ENCODE results near the gene FSTL3. TPM values are rescaled to one million over a fixed set of nuclear protein-coding genes. Genes with fewer than 3 reads are reported as not detected.
"Not testable (repeated sequence)": the region's sequence is repeated elsewhere in the genome, so short reads cannot be mapped to it uniquely, and the experiment has no call there.

FSTL3 gene
- total RNA-seq, 2 experiments from 2014 or later = 1.6 to 2.1 TPM

DNA sequence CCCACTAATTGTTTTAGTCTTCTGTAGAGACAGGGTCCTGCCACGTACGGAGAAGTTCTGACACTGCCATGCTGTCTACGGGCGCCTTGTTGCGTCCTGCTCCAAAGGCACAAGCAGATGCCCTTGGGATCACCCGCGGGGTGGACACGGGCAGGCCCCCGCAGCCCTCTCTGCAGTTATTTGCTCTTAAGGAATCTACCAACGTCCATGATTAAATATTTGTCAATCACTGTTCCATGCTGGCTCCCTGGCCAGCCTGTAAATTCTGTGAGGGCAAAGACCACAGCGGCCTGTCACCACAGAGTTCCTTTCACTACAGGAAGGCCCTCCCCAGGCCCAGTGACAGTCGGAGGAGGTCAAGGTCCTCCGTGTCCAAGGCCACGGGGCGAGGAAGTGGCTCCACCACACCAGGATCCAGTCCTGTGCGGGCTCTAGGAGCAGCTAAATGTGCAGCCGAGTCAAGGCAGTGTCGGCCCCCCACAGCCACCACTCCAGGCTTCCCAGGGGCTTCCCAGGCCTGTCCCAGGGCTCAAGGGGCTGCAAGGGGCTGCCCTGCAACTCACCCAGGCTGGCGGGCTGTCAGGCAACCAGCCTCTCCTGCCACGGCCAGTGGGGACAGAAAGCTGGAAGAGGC lies 15.3 kb upstream of the FSTL3 start:
- POLR2A ChIA-PET = no interaction called here
- DNase-seq = no peak
- H3K27ac Mint-ChIP-seq = peak overlapping the region; percentile 97
- H3K9me3 Mint-ChIP-seq = no peaks in the 10 kb centered on the region
- H3K36me3 Mint-ChIP-seq (ENCODE audit: low read depth) = peaks cover 18% of the 10 kb centered on the region
- peak overlapping the region; percentile 99 for H3K4me3 Mint-ChIP-seq
- CTCF ChIA-PET = interaction anchor here (0.6 to 0.8 kb wide), 3 partner anchors 55 to 155 kb away, joined by 3 read pairs; no protein-coding TSS in a partner anchor
- peaks cover 43% of the 10 kb centered on the region for H3K4me1 Mint-ChIP-seq
- H3K27me3 Mint-ChIP-seq = no peaks in the 10 kb centered on the region

DNA sequence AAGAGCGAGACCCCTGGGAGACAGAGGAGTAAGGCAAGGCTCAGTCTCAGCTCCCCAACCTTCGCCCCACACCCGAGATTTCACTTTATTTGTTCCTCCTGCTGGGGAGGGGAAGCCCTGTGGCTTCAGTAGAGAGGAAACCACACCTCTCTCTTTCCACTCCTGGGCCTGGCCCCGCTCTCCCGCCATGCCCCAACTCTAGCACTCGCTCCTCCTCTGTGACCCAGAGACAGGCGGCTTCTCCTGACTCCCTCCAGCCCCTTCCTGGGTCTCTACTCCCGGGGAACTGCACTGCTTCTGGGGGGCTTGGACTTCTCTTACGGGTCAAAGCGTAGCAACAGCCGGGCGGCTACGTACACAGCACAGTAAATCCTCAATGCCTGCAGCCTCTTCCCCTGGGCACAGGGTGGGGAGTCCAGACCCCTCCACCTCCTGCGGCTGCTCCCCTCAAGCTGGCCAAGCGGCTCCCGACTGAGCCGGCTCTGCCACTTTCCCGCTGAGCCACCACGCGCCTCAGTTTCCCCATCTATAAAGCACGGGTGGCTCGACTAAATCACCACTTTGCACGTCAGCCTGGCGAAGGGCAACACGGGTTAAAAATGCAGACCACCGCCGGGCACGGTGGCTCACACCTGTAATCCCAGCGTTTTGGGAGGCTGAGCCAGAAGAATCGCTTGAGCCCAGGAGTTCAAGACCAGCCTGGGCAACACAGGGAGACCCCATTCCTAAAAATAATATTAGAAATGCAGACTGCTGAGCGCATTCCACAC lies 14.6 kb upstream of the FSTL3 start:
- ChIA-PET POLR2A (no interaction called here), CTCF (interaction anchor here (0.6 kb wide), 1 partner anchor 64 kb away, joined by 3 read pairs; no protein-coding TSS in a partner anchor)
- peak overlapping the region; percentile 99 for H3K4me3 Mint-ChIP-seq
- H3K27ac Mint-ChIP-seq = peak overlapping the region; percentile 97
- no peaks in the 10 kb centered on the region for H3K9me3 Mint-ChIP-seq
- H3K36me3 Mint-ChIP-seq (ENCODE audit: low read depth) = peaks cover 15% of the 10 kb centered on the region
- H3K27me3 Mint-ChIP-seq = no peaks in the 10 kb centered on the region
- H3K4me1 Mint-ChIP-seq = peaks cover 41% of the 10 kb centered on the region
- DNase-seq = peak; percentile 81

DNA sequence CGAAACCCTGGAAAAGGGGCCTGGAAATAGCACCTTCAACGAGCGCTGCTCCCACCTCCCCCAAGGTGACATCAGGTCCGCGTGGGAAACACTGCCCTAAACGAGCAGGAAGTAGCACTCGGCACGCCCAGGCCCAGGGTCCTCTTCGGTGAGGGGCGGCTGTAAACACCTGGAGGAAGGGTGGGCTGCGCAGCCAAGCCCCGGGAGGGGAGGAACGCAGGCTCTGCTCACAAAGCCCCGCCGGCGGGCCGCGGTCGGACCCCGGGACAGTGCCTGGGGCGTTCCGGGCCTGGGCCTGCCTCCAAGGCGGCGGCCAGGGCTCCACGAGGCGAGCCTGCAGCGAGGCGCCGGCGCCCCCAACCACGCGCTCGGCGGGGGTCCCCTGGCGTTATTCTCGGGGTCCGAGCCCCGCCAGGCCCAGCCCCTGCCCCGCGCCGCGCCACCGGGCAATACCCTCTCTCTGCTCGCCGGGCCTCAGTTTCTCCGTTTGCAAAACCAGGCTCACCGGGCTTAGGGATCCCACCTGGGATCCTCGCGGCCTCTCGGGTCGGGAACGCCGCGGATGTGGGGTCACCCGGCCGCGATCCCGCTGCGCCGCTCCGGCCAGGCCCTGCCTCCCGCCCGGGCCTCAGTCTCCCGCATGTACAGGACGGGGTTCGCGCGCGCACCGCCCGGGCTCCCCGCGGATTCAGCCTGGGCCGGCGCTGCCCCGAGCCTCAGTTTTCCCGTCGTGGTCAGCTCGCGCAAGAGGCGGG lies 13.8 kb upstream of the FSTL3 start:
- Mint-ChIP-seq H3K4me3 (peak overlapping the region; percentile 99), H3K36me3 (ENCODE audit: low read depth) (peaks cover 15% of the 10 kb centered on the region), H3K27ac (peak overlapping the region; percentile 97), H3K9me3 (no peaks in the 10 kb centered on the region), H3K4me1 (peaks cover 39% of the 10 kb centered on the region), H3K27me3 (no peaks in the 10 kb centered on the region)
- peak; percentile 84 for DNase-seq
- ChIA-PET POLR2A (interaction anchor here (0.6 kb wide), 1 partner anchor 406 kb away, joined by 3 read pairs; no protein-coding TSS in a partner anchor), CTCF (interaction anchor here (0.6 to 1.6 kb wide), 2 partner anchors 72 to 284 kb away, joined by 4 to 10 read pairs; no protein-coding TSS in a partner anchor)

DNA sequence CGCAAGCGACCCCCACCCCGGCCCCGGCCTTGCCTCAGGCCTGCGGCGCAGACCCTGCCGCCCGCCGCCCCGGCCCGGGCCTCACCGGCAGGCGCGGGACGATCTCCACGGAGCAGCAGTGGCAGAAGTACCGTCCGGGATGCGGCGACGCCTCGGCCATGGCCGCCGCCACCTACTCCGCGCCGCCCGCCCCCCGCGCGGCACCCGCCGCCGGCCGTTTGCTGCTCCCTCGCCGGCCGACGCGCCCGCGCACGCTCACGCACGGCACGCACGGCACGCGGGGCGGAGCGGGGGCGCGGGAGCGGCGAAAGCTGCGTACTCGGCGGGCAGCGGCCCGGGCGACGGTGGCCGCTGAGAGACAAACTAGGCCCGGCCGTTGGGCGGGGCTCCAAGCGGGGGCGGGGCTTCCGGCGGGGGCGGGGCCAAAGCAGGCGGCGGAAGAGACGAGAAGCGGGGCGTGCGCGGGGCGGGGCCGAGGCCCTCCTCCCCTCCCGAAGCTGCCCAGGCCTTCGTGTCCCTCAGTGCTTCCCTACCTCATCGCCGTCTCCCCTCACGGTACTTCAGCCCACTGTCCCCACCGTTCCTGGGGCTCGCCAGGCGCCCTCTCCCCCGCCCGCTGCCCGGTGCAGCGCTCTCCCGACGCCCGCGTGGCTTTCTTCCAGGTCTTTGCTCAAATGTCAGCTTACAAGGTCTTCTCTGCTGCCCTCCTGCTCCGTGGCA lies 13.1 kb upstream of the FSTL3 start, which contains the start of gene RNF126:
Gene RNF126, minus strand, starts transcription at position 253 of the 720 bp plus-strand sequence. Its CDS starts 93 bp downstream, at position 160.
- H3K27ac Mint-ChIP-seq = peak within 1 kb of the TSS; percentile 97
- H3K4me3 Mint-ChIP-seq = peak within 1 kb of the TSS; percentile 99
- H3K4me1 Mint-ChIP-seq = peaks cover 39% of the 10 kb centered on the region
- no peaks in the 10 kb centered on the region for H3K27me3 Mint-ChIP-seq
- CTCF ChIA-PET = interaction anchor here (0.6 to 1.6 kb wide), 5 partner anchors 15 to 283 kb away, joined by 3 to 10 read pairs (median 4); no protein-coding TSS in a partner anchor
- peak; percentile 91 for DNase-seq
- H3K36me3 Mint-ChIP-seq (ENCODE audit: low read depth) = peaks cover 15% of the 10 kb centered on the region
- no peaks in the 10 kb centered on the region for H3K9me3 Mint-ChIP-seq
- POLR2A ChIA-PET = interaction anchor here (0.6 kb wide), 1 partner anchor 405 kb away, joined by 3 read pairs; no protein-coding TSS in a partner anchor

DNA sequence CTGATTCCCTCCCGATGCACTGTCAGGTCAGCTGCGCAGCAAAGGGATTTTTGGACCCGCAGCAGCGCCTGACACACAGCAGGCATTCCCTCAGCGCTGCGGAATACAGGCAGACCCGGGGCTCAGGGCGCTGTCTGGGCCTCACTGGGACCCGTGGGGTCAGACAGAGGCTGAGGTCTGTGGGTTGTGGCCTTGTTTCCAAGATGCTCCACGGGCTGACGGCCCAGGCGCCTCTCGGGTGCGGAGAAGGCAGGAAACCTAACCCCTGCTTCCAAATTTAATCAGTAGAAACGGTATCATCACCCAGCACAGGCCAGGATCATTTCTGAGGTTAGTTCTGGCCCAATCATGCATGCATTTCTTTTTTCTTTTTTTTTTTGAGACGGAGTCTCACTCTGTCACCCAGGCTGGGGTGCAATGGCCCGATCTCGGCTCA lies 12.5 kb upstream of the FSTL3 start:
- Mint-ChIP-seq H3K9me3 (no peaks in the 10 kb centered on the region), H3K27me3 (peaks cover 3% of the 10 kb centered on the region), H3K36me3 (ENCODE audit: low read depth) (peaks cover 15% of the 10 kb centered on the region), H3K4me1 (peaks cover 36% of the 10 kb centered on the region), H3K4me3 (peak overlapping the region; percentile 62), H3K27ac (peak overlapping the region; percentile 80)
- POLR2A ChIA-PET = no interaction called here
- CTCF ChIA-PET = interaction anchor here (0.6 to 1.6 kb wide), 4 partner anchors 15 to 96 kb away, joined by 3 to 10 read pairs (median 4); no protein-coding TSS in a partner anchor
- DNase-seq = no peak

DNA sequence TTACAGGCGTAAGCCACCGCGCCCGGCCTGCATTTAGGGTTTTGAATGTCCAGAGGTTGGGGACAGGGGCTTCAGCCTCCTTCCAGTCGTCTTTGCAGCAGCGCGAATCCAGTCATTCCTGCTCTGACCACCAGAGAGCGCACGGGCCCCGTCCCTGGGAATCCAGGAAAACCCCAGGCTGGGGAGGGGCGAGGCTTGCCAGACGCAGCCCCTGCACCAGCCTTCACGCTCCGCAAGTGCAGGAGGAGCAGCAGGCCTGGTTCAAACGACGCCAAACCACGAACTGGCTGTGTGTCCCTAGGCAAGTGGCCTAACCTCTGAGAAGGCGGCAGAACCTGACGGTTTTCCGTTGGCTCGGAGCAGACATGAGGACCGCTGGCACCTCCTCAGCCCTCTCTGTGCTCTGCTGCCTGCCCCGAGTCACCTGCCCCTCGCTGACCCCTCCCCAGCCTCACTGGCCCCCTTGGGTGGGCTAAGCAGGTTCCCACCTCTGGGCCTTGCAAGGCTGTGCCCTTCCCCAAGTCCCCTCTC lies 11.2 kb upstream of the FSTL3 start:
- peak; percentile 82 for DNase-seq
- peaks cover 27% of the 10 kb centered on the region for H3K4me1 Mint-ChIP-seq
- ChIA-PET CTCF (interaction anchor here (0.8 kb wide), 1 partner anchor 104 kb away, joined by 3 read pairs; no protein-coding TSS in a partner anchor), POLR2A (no interaction called here)
- H3K27ac Mint-ChIP-seq = peak overlapping the region; percentile 69
- peaks cover 12% of the 10 kb centered on the region for H3K36me3 Mint-ChIP-seq (ENCODE audit: low read depth)
- peak overlapping the region; percentile 34 for H3K4me3 Mint-ChIP-seq
- no peaks in the 10 kb centered on the region for H3K9me3 Mint-ChIP-seq
- peaks cover 8% of the 10 kb centered on the region for H3K27me3 Mint-ChIP-seq

DNA sequence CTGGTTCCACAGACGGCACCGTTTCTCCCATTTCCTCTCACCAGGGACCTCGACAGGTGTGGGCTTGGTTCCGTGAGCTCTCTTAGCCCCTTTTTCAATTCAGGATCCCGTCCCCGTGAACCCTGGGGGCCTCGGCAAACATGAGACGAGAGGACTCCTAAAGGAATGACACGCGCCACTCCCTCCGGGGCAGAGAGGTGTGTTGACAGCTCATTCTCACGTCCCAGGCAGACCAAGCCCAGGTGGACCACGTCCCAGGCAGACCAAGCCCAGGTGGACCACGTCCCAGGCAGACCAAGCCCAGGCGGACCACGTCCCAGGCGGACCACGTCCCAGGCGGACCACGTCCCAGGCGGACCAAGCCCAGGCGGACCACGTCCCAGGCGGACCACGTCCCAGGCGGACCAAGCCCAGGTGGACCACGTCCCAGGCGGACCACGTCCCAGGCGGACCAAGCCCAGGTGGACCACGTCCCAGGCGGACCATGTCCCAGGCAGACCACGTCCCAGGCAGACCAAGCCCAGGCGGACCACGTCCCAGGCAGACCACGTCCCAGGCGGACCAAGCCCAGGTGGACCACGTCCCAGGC lies 9.1 kb upstream of the FSTL3 start:
- CTCF ChIA-PET; POLR2A ChIA-PET; H3K36me3 Mint-ChIP-seq (ENCODE audit: low read depth): not testable (repeated sequence)

DNA sequence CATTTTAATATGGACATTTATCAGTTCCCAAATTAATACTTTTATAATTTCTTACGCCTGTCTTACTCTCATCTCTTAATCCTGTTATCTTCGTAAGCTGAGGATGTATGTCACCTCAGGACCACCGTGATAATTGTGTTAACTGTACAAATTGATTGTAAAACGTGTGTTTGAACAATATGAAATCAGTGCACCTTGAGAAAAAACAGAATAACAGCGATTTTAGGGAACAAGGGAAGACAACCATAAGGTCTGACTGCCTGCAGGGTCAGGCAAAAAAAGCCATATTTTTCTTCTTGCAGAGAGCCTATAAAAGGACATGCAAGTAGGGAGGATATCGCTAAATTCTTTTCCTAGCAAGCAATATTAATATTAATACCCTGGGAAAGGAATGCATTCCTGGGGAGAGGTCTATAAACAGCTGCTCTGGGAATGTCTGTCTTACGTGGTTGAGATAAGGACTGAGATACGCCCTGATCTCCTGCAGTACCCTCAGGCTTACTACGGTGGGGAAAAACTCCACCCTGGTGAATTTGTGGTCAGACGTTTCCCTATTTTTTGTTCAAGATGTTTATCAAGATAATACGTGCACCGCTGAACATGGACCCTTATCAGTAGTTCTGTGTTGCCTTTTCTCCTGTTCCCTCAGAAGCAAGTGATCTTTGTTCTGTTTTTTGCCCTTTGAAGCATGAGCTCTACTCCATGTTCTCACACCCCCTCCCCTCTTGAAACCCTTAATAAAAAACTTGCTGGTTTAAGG lies 7.3 kb upstream of the FSTL3 start:
- DNase-seq; POLR2A ChIA-PET; H3K27ac Mint-ChIP-seq; H3K27me3 Mint-ChIP-seq; H3K36me3 Mint-ChIP-seq (ENCODE audit: low read depth); H3K9me3 Mint-ChIP-seq; H3K4me3 Mint-ChIP-seq: not testable (repeated sequence)
- peaks cover 13% of the 10 kb centered on the region for H3K4me1 Mint-ChIP-seq
- CTCF ChIA-PET = interaction anchor here (0.6 to 1.7 kb wide), 2 partner anchors 10 to 84 kb away, joined by 3 to 4 read pairs; no protein-coding TSS in a partner anchor

More for the DNA sequence above, 9.1 kb upstream of the FSTL3 start:
- not testable (repeated sequence) for DNase-seq, H3K9me3 Mint-ChIP-seq, H3K27ac Mint-ChIP-seq, H3K27me3 Mint-ChIP-seq, H3K4me3 Mint-ChIP-seq
- peaks cover 19% of the 10 kb centered on the region for H3K4me1 Mint-ChIP-seq

DNA sequence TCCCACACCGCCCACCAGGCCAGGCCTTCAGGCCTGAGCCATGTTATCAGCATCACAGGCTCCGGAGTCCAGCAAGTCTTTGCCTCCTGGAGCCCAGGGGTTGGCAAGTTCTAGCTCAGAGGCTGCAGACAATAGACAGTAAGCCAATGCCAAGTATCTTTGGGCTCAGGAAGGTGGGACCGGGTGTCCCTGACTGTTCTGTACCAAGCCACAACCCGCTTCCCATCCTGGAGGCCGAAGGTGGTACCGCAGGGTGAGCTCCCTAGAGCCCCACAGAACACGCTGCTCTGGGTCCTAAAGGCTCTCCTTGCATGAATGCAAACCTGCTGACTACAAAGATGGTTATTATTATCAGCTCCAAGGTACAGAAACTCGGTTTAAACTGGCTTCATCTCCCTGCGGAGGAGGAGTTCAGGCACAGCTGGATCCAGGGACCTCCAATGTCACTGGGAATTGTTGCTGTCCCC lies 5.5 kb upstream of the FSTL3 start:
- CTCF ChIA-PET = interaction anchor here (1.0 to 1.7 kb wide), 2 partner anchors 9 to 29 kb away, joined by 3 to 4 read pairs; no protein-coding TSS in a partner anchor
- Mint-ChIP-seq H3K4me1 (no peaks in the 10 kb centered on the region), H3K27me3 (peaks cover 14% of the 10 kb centered on the region), H3K4me3 (no peak overlapping the region), H3K36me3 (ENCODE audit: low read depth) (no peaks in the 10 kb centered on the region), H3K27ac (no peak overlapping the region), H3K9me3 (no peaks in the 10 kb centered on the region)
- no peak for DNase-seq
- POLR2A ChIA-PET = no interaction called here

DNA sequence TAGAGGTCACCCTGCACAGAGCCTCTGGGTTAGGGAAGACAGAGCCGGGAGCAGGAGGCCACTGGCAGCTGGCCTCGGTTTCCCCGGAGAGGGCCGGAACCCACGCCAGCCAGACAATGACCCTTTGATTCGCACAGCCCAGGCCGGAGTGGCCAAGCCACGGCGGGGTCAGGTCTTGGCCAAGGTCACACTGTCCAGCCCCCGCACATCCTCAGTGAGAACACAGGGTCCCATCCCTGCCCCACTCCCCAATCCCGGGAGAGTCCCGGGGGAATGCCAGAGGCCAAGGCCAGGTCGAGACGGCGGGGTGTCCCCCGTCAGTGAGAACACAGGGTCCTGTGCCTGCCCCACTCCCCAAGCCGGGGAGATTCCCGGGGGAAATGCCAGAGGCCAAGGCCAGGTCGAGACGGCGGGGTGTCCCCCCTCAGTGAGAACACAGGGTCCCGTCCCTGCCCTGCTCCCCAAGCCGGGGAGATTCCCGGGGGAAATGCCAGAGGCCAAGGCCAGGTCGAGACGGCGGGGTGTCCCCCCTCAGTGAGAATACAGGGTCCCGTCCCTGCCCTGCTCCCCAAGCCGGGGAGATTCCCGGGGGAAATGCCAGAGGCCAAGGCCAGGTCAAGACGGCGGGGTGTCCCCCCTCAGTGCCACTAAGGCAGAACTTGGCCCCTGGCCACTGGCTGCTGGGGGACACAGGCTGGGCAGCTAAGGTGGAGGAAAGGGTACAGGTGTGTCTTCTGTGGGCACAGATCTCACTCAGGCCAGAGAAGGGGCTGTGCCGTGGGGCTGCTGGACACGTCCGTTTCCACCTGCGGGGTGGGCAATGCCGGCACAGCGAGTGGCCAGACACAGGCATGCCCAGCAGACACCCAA lies 1.7 kb upstream of the FSTL3 start:
- POLR2A ChIA-PET = no interaction called here

More for the DNA sequence above, 1.7 kb upstream of the FSTL3 start:
- H3K4me1 Mint-ChIP-seq = peaks cover 3% of the 10 kb centered on the region
- H3K9me3 Mint-ChIP-seq = no peaks in the 10 kb centered on the region
- H3K27ac Mint-ChIP-seq = no peak overlapping the region
- DNase-seq = no peak
- no peaks in the 10 kb centered on the region for H3K36me3 Mint-ChIP-seq (ENCODE audit: low read depth)
- no peak overlapping the region for H3K4me3 Mint-ChIP-seq
- CTCF ChIA-PET = interaction anchor here (0.6 kb wide), 1 partner anchor 328 kb away, joined by 6 read pairs; no protein-coding TSS in a partner anchor
- peaks cover 12% of the 10 kb centered on the region for H3K27me3 Mint-ChIP-seq
